Loucy (cell line): Measurements from ENCODE around the gene TTLL5.

ENCODE experiments used
- H2AFZ ChIP-seq: fragments of 200-600 bp; sonication (generic); 2 replicates; pipeline ENCODE4 v1.6.0; 2016; ENCODE audit warnings: antibody characterized with exemption, mild to moderate bottlenecking, low read length, moderate library complexity
- H3F3A ChIP-seq: fragments of 200-600 bp; 2 replicates; pipeline ENCODE4 v1.6.0; 2016; ENCODE audit warnings: antibody characterized with exemption, low read depth, mild to moderate bottlenecking
- H3K27me3 ChIP-seq: fragments of 200-600 bp; sonication (generic); 2 replicates; pipeline ENCODE4 v1.6.1; 2014; ENCODE audit warnings: low read length, mild to moderate bottlenecking; ENCODE audit not compliant: insufficient read depth, poor library complexity, severe bottlenecking
- H3K36me3 ChIP-seq: fragments of 200-600 bp; sonication (generic); 2 replicates; pipeline ENCODE4 v1.6.1; 2016; ENCODE audit warnings: low read length; ENCODE audit not compliant: insufficient read depth
- H3K4me1 ChIP-seq: fragments of 200-600 bp; sonication (generic); 2 replicates; pipeline ENCODE4 v1.5.1; 2014; ENCODE audit warnings: low read length, mild to moderate bottlenecking; ENCODE audit not compliant: insufficient read depth, poor library complexity, severe bottlenecking
- H3K4me2 ChIP-seq: fragments of 200-600 bp; sonication (generic); 2 replicates; pipeline ENCODE4 v1.6.0; 2014; ENCODE audit warnings: antibody characterized with exemption, low read length, low read depth, mild to moderate bottlenecking; ENCODE audit not compliant: poor library complexity, severe bottlenecking
- H3K4me3 ChIP-seq: fragments of 200-600 bp; sonication (generic); 2 replicates; pipeline ENCODE4 v1.5.1; 2014; ENCODE audit warnings: low read length, mild to moderate bottlenecking, mixed read lengths; ENCODE audit not compliant: poor library complexity, severe bottlenecking
- H3K79me2 ChIP-seq: fragments of 200-600 bp; sonication (generic); 2 replicates; pipeline ENCODE4 v1.6.1; 2014; ENCODE audit warnings: low read length; ENCODE audit not compliant: insufficient read depth
- H3K9ac ChIP-seq: fragments of 200-600 bp; sonication (generic); 2 replicates; pipeline ENCODE4 v1.6.0; 2014; ENCODE audit warnings: mild to moderate bottlenecking, low read depth, low read length, moderate library complexity; ENCODE audit not compliant: poor library complexity, severe bottlenecking
- H3K9me2 ChIP-seq: fragments of 200-600 bp; sonication (generic); replicated peaks from 2 replicates; pipeline ENCODE4 v1.6.1; 2016; ENCODE audit warnings: low read depth, low read length, mixed read lengths
- H3K9me3 ChIP-seq: fragments of 200-600 bp; sonication (generic); 2 replicates; pipeline ENCODE4 v1.6.1; 2014; ENCODE audit warnings: mild to moderate bottlenecking, antibody characterized with exemption, low read length, low read depth; ENCODE audit not compliant: insufficient read depth
- H4K20me1 ChIP-seq: fragments of 200-600 bp; sonication (generic); 2 replicates; pipeline ENCODE4 v1.6.0; 2014; ENCODE audit warnings: antibody characterized with exemption, low read length, mild to moderate bottlenecking; ENCODE audit not compliant: insufficient read depth, poor library complexity, severe bottlenecking
- CTCF ChIP-seq: fragments of 200-600 bp; sonication (generic); conservative IDR thresholded peaks from 2 replicates; pipeline ENCODE4 v1.5.1; 2014; ENCODE audit warnings: mild to moderate bottlenecking, antibody characterized with exemption, low read length
- EZH2phosphoT487 ChIP-seq: fragments of 200-600 bp; IDR thresholded peaks from 2 replicates; pipeline ENCODE4 v1.6.1; 2018; ENCODE audit warnings: antibody characterized with exemption, mild to moderate bottlenecking, moderate library complexity, borderline replicate concordance

TTLL5 gene

GRCh38 chr14:75672605-75673192, 11.7 kb downstream of the TTLL5 start:
- Histone ChIP-seq H3K4me1 (peaks cover 9% of the 10 kb centered on the region), H4K20me1 (no peaks in the 10 kb centered on the region), H3K79me2 (peaks cover 17% of the 10 kb centered on the region), H3K36me3 (peaks cover 36% of the 10 kb centered on the region; the same call in 1 of the 2 replicates), H3K27me3 (no peaks in the 10 kb centered on the region), H3K9me3 (no peaks in the 10 kb centered on the region), H3K4me3 (no peak overlapping the region), H3K9ac (no peak overlapping the region), H2AFZ (no peak overlapping the region), H3K4me2 (no peak overlapping the region), H3F3A (no peaks in the 10 kb centered on the region), H3K9me2 (no peaks in the 10 kb centered on the region)
- TF ChIP-seq CTCF (no peak), EZH2phosphoT487 (no peak)

GRCh38 chr14:75673345-75674035, 12.4 kb downstream of the TTLL5 start:
- Histone ChIP-seq H3K36me3 (peaks cover 40% of the 10 kb centered on the region; the same call in 1 of the 2 replicates), H3K9ac (no peak overlapping the region)

GRCh38 chr14:75675265-75675960, 14.4 kb downstream of the TTLL5 start:
- peak overlapping the region; percentile 36 for H3K4me2 ChIP-seq
- H3K4me3 ChIP-seq: no peak overlapping the region
- peaks cover 17% of the 10 kb centered on the region for H3K79me2 ChIP-seq
- no peak overlapping the region for H2AFZ ChIP-seq
- no peaks in the 10 kb centered on the region for H4K20me1 ChIP-seq
- no peak for TF ChIP-seq EZH2phosphoT487
- peak; percentile 76 for TF ChIP-seq CTCF
- peaks cover 27% of the 10 kb centered on the region; the same call in 1 of the 2 replicates for H3K36me3 ChIP-seq
- no peak overlapping the region for H3K9ac ChIP-seq
- H3F3A ChIP-seq: no peaks in the 10 kb centered on the region
- H3K9me3 ChIP-seq: no peaks in the 10 kb centered on the region
- no peaks in the 10 kb centered on the region for H3K9me2 ChIP-seq
- peaks cover 9% of the 10 kb centered on the region for H3K4me1 ChIP-seq
- H3K27me3 ChIP-seq: no peaks in the 10 kb centered on the region

More at GRCh38 chr14:75673345-75674035, 12.4 kb downstream of the TTLL5 start:
- TF ChIP-seq CTCF: no peak
- TF ChIP-seq EZH2phosphoT487: no peak
- Histone ChIP-seq H3F3A (no peaks in the 10 kb centered on the region), H3K4me2 (no peak overlapping the region), H3K9me2 (no peaks in the 10 kb centered on the region), H3K4me1 (peaks cover 9% of the 10 kb centered on the region), H3K9me3 (no peaks in the 10 kb centered on the region), H4K20me1 (no peaks in the 10 kb centered on the region), H3K27me3 (no peaks in the 10 kb centered on the region), H3K79me2 (peaks cover 17% of the 10 kb centered on the region), H2AFZ (no peak overlapping the region), H3K4me3 (no peak overlapping the region)
